Body of pancreas (tissue), 4 donors: ENCODE measurements around the gene CFAP299. TPM values are rescaled to one million over a fixed set of nuclear protein-coding genes. Genes with fewer than 3 reads are reported as not detected.

ENCODE experiments used
- ATAC-seq: fragments of 150-250 bp; one replicate; pipeline ENCODE4 v1.9.1; 2016
- DNase-seq, 4 donors: peaks; one replicate each; pipeline ENCODE4 v3.0.0-alpha.2; 2019
- H3K27ac ChIP-seq, 4 donors: fragments of 200-600 bp; sonication (generic); 1 replicate in 3 of 4; 2 replicates in 1 of 4; pipeline versions ENCODE4 v1.5.1 to v1.6.1; 2016 to 2019; ENCODE audit warnings: mild to moderate bottlenecking in 1 of 4, mixed read lengths in 1 of 4, moderate library complexity in 1 of 4
- H3K27me3 ChIP-seq, 2 donors: fragments of 200-600 bp; sonication (generic); one replicate each; pipeline ENCODE4 v1.6.0; 2016; ENCODE audit warnings: mild to moderate bottlenecking in 1 of 2
- H3K36me3 ChIP-seq, 2 donors: fragments of 200-600 bp; sonication (generic); replicated peaks in 1 of 2; 2 replicates each; pipeline ENCODE4 v1.5.1; 2016; ENCODE audit warnings: low read depth in 2 of 2; ENCODE audit not compliant: insufficient read depth in 1 of 2
- H3K4me1 ChIP-seq: fragments of 200-600 bp; sonication (generic); one replicate; pipeline ENCODE4 v1.6.0; 2016
- H3K4me3 ChIP-seq, 2 donors: fragments of 200-600 bp; sonication (generic); 1 replicate in 1 of 2; 2 replicates in 1 of 2; pipeline ENCODE4 v1.5.1; 2016 to 2019
- H3K9me3 ChIP-seq, 3 donors: fragments of 200-600 bp; sonication (generic); 1 replicate in 2 of 3; 2 replicates in 1 of 3; pipeline ENCODE4 v1.5.1; 2016
- CTCF ChIP-seq, 7 experiments: fragments of 450-650 bp in 4 of 7; fragments of 200-600 bp in 3 of 7; sonication (generic) in 3 of 7; IDR thresholded peaks; one replicate each; pipeline ENCODE4 v1.5.1; 2016 to 2019; ENCODE audit warnings: antibody characterized with exemption in 7 of 7
- POLR2A ChIP-seq, 3 donors: fragments of 450-650 bp; IDR thresholded peaks; one replicate each; pipeline ENCODE4 v1.6.1; 2016; ENCODE audit warnings: antibody characterized with exemption in 3 of 3, mild to moderate bottlenecking in 2 of 3
- whole genome bisulfite sequencing, 2 donors: methylation state at CpG; one replicate each; pipeline ENCODE4 v1.1.5; 2017; 5-methylcytosine and 5-hydroxymethylcytosine counted together
- intact Hi-C: fragments of 100-400 bp; cut with DNase I; formaldehyde crosslinking; loops from one replicate; pipeline ENCODE4 v1.15.1; 2023
- total RNA-seq, 2 donors: library from RNA; depleted of rRNA; stranded (reverse); fragments of >200 nt; gene quantifications; one replicate each; pipeline ENCODE4 v1.1.0, GENCODE V29; 2016

CFAP299 gene
- total RNA-seq, 2 donors from 2014 or later = not detected

GRCh38 chr4:80875642-80876041, 540.1 kb downstream of the CFAP299 start:
- Histone ChIP-seq H3K27me3 (no peaks in the 10 kb centered on the region), H3K4me3 (no peak overlapping the region), H3K36me3 (no peaks in the 10 kb centered on the region), H3K27ac (no peak overlapping the region), H3K4me1 (no peaks in the 10 kb centered on the region), H3K9me3 (no peaks in the 10 kb centered on the region)
- DNase-seq = no peak
- intact Hi-C loops = no loop called here
- no peak for ATAC-seq
- 55 to 68% methylated on average over 3 of the region's 3 CpGs for WGBS, 2 donors
- TF ChIP-seq POLR2A (IDR thresholded peaks at IDR 0.05) (no peak), CTCF (IDR thresholded peaks at IDR 0.05) (no peak)

GRCh38 chr4:80876810-80877209, 541.3 kb downstream of the CFAP299 start:
- TF ChIP-seq CTCF (IDR thresholded peaks at IDR 0.05) = no peak
- ATAC-seq (no peak), DNase-seq (no peak)
- Histone ChIP-seq H3K36me3 (no peaks in the 10 kb centered on the region), H3K4me3 (no peak overlapping the region), H3K27ac (no peak overlapping the region), H3K27me3 (no peaks in the 10 kb centered on the region), H3K4me1 (no peaks in the 10 kb centered on the region), H3K9me3 (no peaks in the 10 kb centered on the region)
- intact Hi-C loops = no loop called here

GRCh38 chr4:80878218-80878617, 542.7 kb downstream of the CFAP299 start:
- no peaks in the 10 kb centered on the region for H3K27me3 ChIP-seq
- H3K4me3 ChIP-seq = no peak overlapping the region
- no peaks in the 10 kb centered on the region for H3K36me3 ChIP-seq
- no peaks in the 10 kb centered on the region for H3K9me3 ChIP-seq
- DNase-seq (no peak), ATAC-seq (no peak)
- no peak overlapping the region for H3K27ac ChIP-seq
- intact Hi-C loops = no loop called here
- TF ChIP-seq CTCF (IDR thresholded peaks at IDR 0.05) = no peak
- no peak for TF ChIP-seq POLR2A (IDR thresholded peaks at IDR 0.05)
- no peaks in the 10 kb centered on the region for H3K4me1 ChIP-seq
- 4 to 10% methylated on average over 1 of the region's 1 CpG for WGBS, 2 donors

- H3K27ac ChIP-seq = no peak overlapping the region
- intact Hi-C loops = no loop called here
- H3K27me3 ChIP-seq = no peaks in the 10 kb centered on the region
- 51 to 56% methylated on average over 5 of the region's 5 CpGs for WGBS, 2 donors
- TF ChIP-seq CTCF (IDR thresholded peaks at IDR 0.05) (no peak), POLR2A (IDR thresholded peaks at IDR 0.05) (no peak)
- H3K9me3 ChIP-seq = no peaks in the 10 kb centered on the region
- no peak for ATAC-seq
- H3K4me3 ChIP-seq = no peak overlapping the region
- no peaks in the 10 kb centered on the region for H3K36me3 ChIP-seq
- H3K4me1 ChIP-seq = no peaks in the 10 kb centered on the region
- no peak for DNase-seq
These were observed 562.2 kb downstream of the CFAP299 start for GRCh38 chr4:80897537-80898303.

GRCh38 chr4:80900908-80901307, 565.4 kb downstream of the CFAP299 start:
- no peak for TF ChIP-seq POLR2A (IDR thresholded peaks at IDR 0.05)
- Histone ChIP-seq H3K27ac (no peak overlapping the region), H3K4me3 (no peak overlapping the region), H3K27me3 (no peaks in the 10 kb centered on the region), H3K4me1 (no peaks in the 10 kb centered on the region), H3K9me3 (no peaks in the 10 kb centered on the region), H3K36me3 (no peaks in the 10 kb centered on the region)
- DNase-seq = no peak
- 58 to 60% methylated on average over 2 of the region's 2 CpGs for WGBS, 2 donors
- no peak for ATAC-seq
- intact Hi-C loops = no loop called here
